ENCODE measurements around the gene STK10. TPM values are rescaled to one million over a fixed set of nuclear protein-coding genes. Genes with fewer than 3 reads are reported as not detected.
A peak's percentile ranks its signal among the peaks of the same experiment; 100 is the strongest.

The STK10 gene
- total RNA-seq, 3 donors from 2014 or later, result 22.7 to 36.3 (median 29.9) TPM

GRCh38 chr5:172163346-172163745 is 24.7 kb downstream of the STK10 start:
- H3K9me3 ChIP-seq, result no peaks in the 10 kb centered on the region
- no peaks in the 10 kb centered on the region for H3K36me3 ChIP-seq (ENCODE audit: low read depth)
- intact Hi-C loops (cut with DNase I, micrococcal nuclease), result no loop called here
- peaks cover 7% of the 10 kb centered on the region for H3K4me1 ChIP-seq (ENCODE audit: low read depth)
- H3K4me3 ChIP-seq, result no peak overlapping the region
- TF ChIP-seq, protein P1, sequence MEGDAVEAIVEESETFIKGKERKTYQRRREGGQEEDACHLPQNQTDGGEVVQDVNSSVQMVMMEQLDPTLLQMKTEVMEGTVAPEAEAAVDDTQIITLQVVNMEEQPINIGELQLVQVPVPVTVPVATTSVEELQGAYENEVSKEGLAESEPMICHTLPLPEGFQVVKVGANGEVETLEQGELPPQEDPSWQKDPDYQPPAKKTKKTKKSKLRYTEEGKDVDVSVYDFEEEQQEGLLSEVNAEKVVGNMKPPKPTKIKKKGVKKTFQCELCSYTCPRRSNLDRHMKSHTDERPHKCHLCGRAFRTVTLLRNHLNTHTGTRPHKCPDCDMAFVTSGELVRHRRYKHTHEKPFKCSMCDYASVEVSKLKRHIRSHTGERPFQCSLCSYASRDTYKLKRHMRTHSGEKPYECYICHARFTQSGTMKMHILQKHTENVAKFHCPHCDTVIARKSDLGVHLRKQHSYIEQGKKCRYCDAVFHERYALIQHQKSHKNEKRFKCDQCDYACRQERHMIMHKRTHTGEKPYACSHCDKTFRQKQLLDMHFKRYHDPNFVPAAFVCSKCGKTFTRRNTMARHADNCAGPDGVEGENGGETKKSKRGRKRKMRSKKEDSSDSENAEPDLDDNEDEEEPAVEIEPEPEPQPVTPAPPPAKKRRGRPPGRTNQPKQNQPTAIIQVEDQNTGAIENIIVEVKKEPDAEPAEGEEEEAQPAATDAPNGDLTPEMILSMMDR (IDR thresholded peaks at IDR 0.05), result no peak
- DNase-seq (no peak), ATAC-seq (no peak)

- intact Hi-C loops (cut with DNase I, micrococcal nuclease), result no loop called here
- TF ChIP-seq, protein P1 (IDR thresholded peaks at IDR 0.05), result no peak
- H3K4me3 ChIP-seq, result no peak overlapping the region
- H3K9me3 ChIP-seq, result no peaks in the 10 kb centered on the region
- DNase-seq (no peak), ATAC-seq (no peak)
- H3K36me3 ChIP-seq (ENCODE audit: low read depth), result no peaks in the 10 kb centered on the region
- peaks cover 7% of the 10 kb centered on the region for H3K4me1 ChIP-seq (ENCODE audit: low read depth)
Observed at GRCh38 chr5:172162987-172163343, 25.1 kb downstream of the STK10 start.

- TF ChIP-seq, protein P1 (IDR thresholded peaks at IDR 0.05), result no peak
- no peaks in the 10 kb centered on the region for H3K36me3 ChIP-seq (ENCODE audit: low read depth)
- no peak overlapping the region for H3K4me3 ChIP-seq
- H3K9me3 ChIP-seq, result no peaks in the 10 kb centered on the region
- intact Hi-C loops (cut with DNase I, micrococcal nuclease), result no loop called here
- ATAC-seq, result no peak
- DNase-seq, result peak in 1 of 3 donors; percentile 15
- peaks cover 7% of the 10 kb centered on the region for H3K4me1 ChIP-seq (ENCODE audit: low read depth)
Observed at GRCh38 chr5:172162323-172162986, 25.6 kb downstream of the STK10 start.

DNA sequence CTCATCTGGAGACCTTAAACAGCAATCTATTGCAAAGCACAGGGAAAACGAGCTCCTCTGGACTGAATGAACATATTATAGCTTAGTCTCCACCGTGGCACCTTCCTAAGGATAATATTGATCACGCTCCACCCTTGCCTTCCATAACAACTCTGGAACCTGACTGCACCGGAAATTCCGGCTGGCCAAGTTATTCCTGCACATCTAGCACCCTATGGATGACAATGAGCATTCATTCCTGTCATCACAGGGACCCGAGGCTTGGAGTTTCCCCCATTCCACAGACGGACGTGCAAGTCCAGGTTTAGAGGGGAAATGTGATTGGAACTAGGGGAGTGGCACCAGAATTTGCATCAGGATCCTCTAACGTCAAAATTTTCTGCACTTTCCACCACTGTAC is 27.5 kb downstream of the STK10 start:
- no peaks in the 10 kb centered on the region for H3K9me3 ChIP-seq
- no peak for ATAC-seq
- H3K4me1 ChIP-seq (ENCODE audit: low read depth), result peaks cover 7% of the 10 kb centered on the region
- intact Hi-C loops (cut with DNase I, micrococcal nuclease), result no loop called here
- TF ChIP-seq, protein P1 (IDR thresholded peaks at IDR 0.05), result no peak
- DNase-seq, result no peak
- no peaks in the 10 kb centered on the region for H3K36me3 ChIP-seq (ENCODE audit: low read depth)
- no peak overlapping the region for H3K4me3 ChIP-seq

GRCh38 chr5:172159016-172159415 is 29.0 kb downstream of the STK10 start:
- ATAC-seq, result no peak
- Histone ChIP-seq H3K9me3 (no peaks in the 10 kb centered on the region), H3K36me3 (ENCODE audit: low read depth) (no peaks in the 10 kb centered on the region), H3K4me1 (ENCODE audit: low read depth) (no peaks in the 10 kb centered on the region), H3K4me3 (no peak overlapping the region)
- no peak for DNase-seq
- TF ChIP-seq, protein P1 (IDR thresholded peaks at IDR 0.05), result no peak
- intact Hi-C loops (cut with DNase I, micrococcal nuclease), result no loop called here

Data from mucosa of descending colon (tissue), 3 donors.